SKM-1 (cell line): ENCODE measurements around the gene TM6SF1.
"Not testable (repeated sequence)": the region's sequence is repeated elsewhere in the genome, so short reads cannot be mapped to it uniquely, and the experiment has no call there.

ENCODE experiments used
- DNase-seq: peaks from one replicate; lab custom pipeline; 2025; ENCODE audit not compliant: unreplicated experiment; lab: John Stamatoyannopoulos, UW

Gene TM6SF1

GRCh38 chr15:83106994-83107840, at the start of gene TM6SF1:
TSS of gene TM6SF1 (plus strand) at chr15:83107645. CDS start at chr15:83107681, 36 bp downstream.
- DNase-seq, result no peak

DNA sequence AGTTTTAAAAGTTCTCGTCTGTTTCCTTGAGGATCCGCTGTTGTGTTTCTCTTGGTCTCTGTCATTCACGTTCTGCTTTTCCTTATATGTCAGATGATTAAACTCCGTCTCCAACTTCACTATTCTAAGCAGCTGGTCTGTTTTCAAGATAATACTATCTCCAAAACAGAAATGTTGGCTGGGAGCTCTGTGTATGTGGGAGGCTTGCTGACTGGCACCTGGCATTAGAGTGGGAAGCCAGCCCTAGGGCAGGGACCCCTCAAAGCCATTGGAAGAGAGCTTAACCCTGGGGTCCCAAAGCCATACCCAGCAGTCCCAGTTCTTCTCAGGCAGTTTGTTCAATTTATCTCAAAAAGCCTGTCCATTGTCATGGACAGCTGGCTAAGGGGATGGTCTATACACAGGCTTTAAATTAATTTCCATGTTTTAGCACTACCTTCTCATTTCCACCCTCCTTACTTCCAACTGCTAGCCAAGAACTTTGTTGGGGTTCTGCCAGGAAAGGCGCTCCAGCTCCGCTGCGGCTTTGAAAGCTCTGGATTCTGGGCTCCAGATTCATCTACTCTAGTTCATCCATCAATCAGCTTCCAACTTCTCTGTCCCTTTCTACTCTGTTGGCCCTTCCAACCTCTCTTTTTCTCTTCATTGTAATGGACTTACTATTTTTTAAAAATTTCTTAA, 49.6 kb upstream of the TM6SF1 start:
- DNase-seq, result no peak

- no peak for DNase-seq
These were observed 45.8 kb upstream of the TM6SF1 start for GRCh38 chr15:83061680-83062079.

GRCh38 chr15:83062768-83063180, 44.7 kb upstream of the TM6SF1 start:
- peak; percentile 50 for DNase-seq

DNA sequence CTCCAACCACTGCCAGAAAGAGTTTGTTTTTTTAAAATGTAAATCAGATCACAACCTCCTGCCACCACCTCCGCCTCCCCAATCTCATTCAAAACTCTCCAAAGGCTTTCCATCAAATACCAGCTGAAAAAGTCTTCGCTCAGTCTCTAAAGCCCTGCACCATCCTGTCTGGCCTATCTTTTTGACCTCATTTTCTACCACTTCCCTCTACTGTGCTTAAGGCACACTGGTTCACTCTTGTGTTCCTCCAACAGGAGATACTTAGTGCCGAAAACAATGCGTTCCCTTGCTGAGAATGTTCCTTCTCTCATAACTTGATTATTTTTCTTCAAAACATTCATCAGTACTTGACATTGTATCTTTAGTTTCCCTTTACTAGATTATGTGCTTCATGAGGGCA, 43.9 kb upstream of the TM6SF1 start:
- no peak for DNase-seq

- DNase-seq, result no peak
These were observed 42.6 kb upstream of the TM6SF1 start for GRCh38 chr15:83064859-83065258.

GRCh38 chr15:83065431-83065830, 42.0 kb upstream of the TM6SF1 start:
- no peak for DNase-seq

- DNase-seq, result no peak
These were observed 41.3 kb upstream of the TM6SF1 start for GRCh38 chr15:83066034-83066733.

DNA sequence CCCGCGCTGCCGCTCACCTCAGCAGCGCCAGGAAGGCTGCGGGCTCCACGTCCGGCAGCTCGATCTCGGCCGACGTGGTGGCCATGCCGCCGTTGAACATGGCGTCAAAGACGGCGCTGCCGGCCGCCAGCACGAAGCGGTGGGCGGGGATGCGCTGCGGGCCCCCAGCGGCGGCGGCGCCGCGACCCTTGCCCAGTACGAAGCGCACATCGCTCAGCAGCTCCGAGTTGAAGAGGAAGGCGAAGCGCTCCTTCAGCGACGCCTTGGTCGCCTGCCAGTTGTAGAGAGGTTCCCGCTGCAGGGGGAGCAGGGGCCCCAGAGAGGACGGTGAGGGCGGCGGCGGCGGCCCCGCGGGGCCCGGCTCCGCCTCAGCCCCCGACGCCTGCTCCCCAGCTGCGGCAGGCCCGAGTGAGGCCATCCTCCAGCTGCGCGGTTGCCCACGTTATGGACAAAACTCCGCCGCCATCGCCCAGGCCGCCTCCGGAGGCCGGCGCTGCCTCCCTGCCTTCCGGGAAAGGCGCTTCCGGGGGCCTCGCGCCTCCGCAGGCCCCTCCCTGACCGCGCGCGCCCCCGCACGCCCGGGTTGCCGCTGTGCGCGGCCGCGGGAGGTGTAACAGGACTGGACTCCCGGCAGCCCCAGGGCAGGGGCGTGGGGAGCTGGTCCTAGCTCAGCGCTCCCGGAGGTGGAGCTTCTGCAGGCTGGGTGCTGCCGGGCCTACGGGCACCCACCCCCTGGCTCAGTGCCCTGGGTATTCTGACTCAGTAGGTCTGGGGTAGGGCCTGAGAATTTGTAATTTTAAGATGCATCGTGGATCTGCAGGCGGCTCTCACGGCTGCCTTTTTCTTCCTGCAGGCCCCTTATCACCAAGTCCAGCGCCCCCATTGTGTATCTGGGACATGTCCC, 40.5 kb upstream of the TM6SF1 start, which contains the start of gene BTBD1:
Gene BTBD1, minus strand, starts transcription at position 519 of the 904 bp plus-strand sequence. Its CDS starts 101 bp downstream, at position 418.
- peak; percentile 83 for DNase-seq

DNA sequence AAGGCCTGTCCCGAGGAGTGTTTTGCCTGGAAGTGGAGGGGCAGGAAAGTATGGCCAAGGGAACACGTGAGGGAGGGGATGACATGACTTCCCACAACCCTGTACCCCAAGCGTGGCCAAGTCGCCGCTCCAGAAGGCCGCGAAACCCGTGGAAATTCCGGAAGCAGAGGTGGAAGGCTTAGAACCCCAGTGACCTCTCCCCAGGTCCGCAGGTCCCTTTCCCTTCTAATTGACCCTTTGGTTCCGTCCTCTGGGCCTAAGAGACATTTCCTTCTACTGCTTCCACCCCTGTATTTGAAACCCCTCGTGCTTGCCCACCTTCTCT, 39.8 kb upstream of the TM6SF1 start:
- no peak for DNase-seq

- no peak for DNase-seq
These were observed 39.4 kb upstream of the TM6SF1 start for GRCh38 chr15:83068054-83068453.

GRCh38 chr15:83069211-83069642, 38.2 kb upstream of the TM6SF1 start:
- not testable (repeated sequence) for DNase-seq

- DNase-seq, result no peak
These were observed 29.8 kb upstream of the TM6SF1 start for GRCh38 chr15:83077491-83078230.

DNA sequence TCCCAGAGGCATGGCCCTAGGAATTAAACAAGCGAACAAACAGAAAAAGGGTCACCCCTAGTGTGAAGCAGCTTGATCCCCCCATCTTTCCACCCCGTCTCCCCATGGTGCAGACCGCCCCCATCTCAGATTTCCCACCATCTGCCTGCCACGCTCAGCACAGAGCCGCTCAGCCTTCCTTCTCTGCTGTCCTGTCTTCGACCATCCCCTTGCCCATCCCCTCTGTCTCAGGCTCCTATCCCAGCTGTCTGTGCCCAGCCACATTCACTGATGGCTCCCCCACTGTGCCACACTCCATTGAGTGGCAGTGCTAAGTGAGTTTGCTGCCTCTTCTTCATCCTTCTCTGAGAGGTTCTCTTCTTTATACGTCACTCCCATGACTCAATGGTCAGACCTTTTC, 28.7 kb upstream of the TM6SF1 start:
- DNase-seq, result no peak

DNA sequence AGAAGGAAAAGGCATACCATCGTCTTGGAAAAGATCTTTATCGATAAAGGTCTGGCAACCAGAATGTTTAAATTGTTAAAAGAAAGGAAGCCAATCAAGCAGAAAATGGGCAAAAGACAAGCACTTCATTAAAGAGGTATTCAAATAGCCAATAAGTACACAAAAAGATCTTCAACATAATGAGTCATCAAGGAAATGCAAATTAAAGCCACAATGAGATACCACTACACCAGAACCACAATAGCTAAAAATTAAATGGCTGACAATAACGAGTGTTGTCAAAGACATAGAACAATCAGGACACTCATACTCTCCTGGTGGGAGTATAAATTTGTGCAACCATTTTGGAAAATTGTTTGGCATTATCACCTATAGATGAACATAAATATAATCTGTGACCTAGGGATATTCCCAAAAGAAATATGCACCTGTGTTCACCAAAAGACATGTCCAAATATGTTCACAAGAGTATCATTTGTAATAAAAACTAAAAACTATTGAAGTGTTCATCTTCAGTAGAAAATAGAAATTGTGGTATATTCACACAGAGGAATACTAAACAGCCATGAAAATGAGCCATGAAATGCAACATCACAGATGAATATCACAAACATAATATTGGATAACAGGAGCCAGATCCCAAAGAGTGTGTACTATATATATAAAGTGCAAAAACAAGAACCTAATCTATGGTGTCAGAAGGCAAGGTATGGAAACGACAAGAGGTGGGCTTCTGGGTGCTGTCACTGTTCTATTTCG, 26.0 kb upstream of the TM6SF1 start:
- no peak for DNase-seq

GRCh38 chr15:83082730-83083386, 24.6 kb upstream of the TM6SF1 start:
- DNase-seq, result no peak

DNA sequence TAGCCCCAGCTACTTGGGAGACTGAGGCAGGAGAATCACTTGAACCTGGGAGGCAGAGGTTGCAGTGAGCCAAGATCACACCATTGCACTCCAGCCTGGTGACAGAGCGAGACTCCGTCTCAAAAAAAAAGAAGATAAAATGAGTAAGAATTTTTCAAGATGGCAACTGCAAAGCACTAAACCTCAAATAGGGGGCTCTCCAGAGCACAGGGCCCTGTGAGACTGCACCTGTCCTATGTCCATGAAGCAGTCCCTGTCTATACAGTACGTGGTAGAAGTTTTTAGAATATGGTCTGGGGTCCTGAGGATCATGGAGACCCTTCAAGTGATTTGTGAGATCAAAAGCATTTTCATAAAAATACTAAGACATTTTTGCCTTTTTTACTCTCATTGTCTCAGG, 22.0 kb upstream of the TM6SF1 start:
- DNase-seq, result not testable (repeated sequence)

- not testable (repeated sequence) for DNase-seq
These were observed 21.4 kb upstream of the TM6SF1 start for GRCh38 chr15:83085864-83086552.
